HepG2 (cell line): Measurements from ENCODE around the gene ASXL1. TPM values are rescaled to one million over a fixed set of nuclear protein-coding genes. Genes with fewer than 3 reads are reported as not detected.

Source experiments
- MBNL3 ChIP-seq: fragments of 250-450 bp; sonication (Bioruptor Pico); conservative IDR thresholded peaks from 2 replicates; pipeline ENCODE4 v1.8.0; 2022; ENCODE audit warnings: mild to moderate bottlenecking, inconsistent platforms
- MIER3 ChIP-seq: IDR thresholded peaks from 2 replicates; pipeline ENCODE4 v1.6.1; 2016; ENCODE audit warnings: missing compliant biosample characterization, borderline replicate concordance
- MLLT10 ChIP-seq: sonication (generic); formaldehyde crosslinking; IDR thresholded peaks from 2 replicates; pipeline ENCODE4 v1.4.0; 2020; ENCODE audit warnings: missing genetic modification reagents
- NFKBIZ ChIP-seq: IDR thresholded peaks from 2 replicates; pipeline ENCODE4 v1.6.1; 2018; ENCODE audit warnings: missing genetic modification reagents, missing compliant biosample characterization
- NR1H2 ChIP-seq: sonication (generic); formaldehyde crosslinking; IDR thresholded peaks from 2 replicates; pipeline ENCODE4 v1.8.1; 2022; ENCODE audit warnings: low read depth, missing genetic modification reagents, borderline replicate concordance
- RAD21 ChIP-seq: fragments of 450-650 bp; formaldehyde crosslinking; IDR thresholded peaks from 2 replicates; pipeline ENCODE4 v1.5.0; 2020; ENCODE audit warnings: mild to moderate bottlenecking
- RBM39 ChIP-seq: fragments of 200-400 bp; formaldehyde crosslinking; IDR thresholded peaks from one replicate; pipeline ENCODE4 v1.6.1; 2018; ENCODE audit warnings: antibody characterized with exemption, mild to moderate bottlenecking, low read depth, low read length; ENCODE audit not compliant: poor library complexity, severe bottlenecking
- RCOR2 ChIP-seq: IDR thresholded peaks from 2 replicates; pipeline ENCODE4 v1.6.1; 2016; ENCODE audit warnings: missing biosample characterization, missing genetic modification reagents
- REPIN1 ChIP-seq: sonication (generic); formaldehyde crosslinking; IDR thresholded peaks from 2 replicates; pipeline ENCODE4 v1.8.0; 2022; ENCODE audit warnings: missing genetic modification reagents, low read depth, mild to moderate bottlenecking, borderline replicate concordance
- SMAD1 ChIP-seq: sonication (generic); formaldehyde crosslinking; IDR thresholded peaks from 2 replicates; pipeline ENCODE4 v1.4.0; 2020; ENCODE audit warnings: missing genetic modification reagents, low read depth, mild to moderate bottlenecking, borderline replicate concordance
- SP4 ChIP-seq: sonication (generic); formaldehyde crosslinking; IDR thresholded peaks from 2 replicates; pipeline ENCODE4 v1.8.1; 2023; ENCODE audit warnings: mild to moderate bottlenecking, missing genetic modification reagents
- STAT5B ChIP-seq: sonication (generic); formaldehyde crosslinking; IDR thresholded peaks from 2 replicates; pipeline ENCODE4 v1.4.0; 2020; ENCODE audit warnings: missing genetic modification reagents
- ZNF136 ChIP-seq: sonication (generic); formaldehyde crosslinking; IDR thresholded peaks from 2 replicates; pipeline ENCODE4 v1.8.1; 2022; ENCODE audit warnings: low read depth, mild to moderate bottlenecking, moderate library complexity, missing genetic modification reagents
- ZNF766 ChIP-seq: sonication (generic); formaldehyde crosslinking; IDR thresholded peaks from 2 replicates; pipeline ENCODE4 v1.5.0; 2020; ENCODE audit warnings: missing genetic modification reagents, borderline replicate concordance
- polyA plus RNA-seq, 8 experiments: library from polyadenylated mRNA; depleted of rRNA in 3 of 8; stranded (reverse) in 7 of 8; unstranded in 1 of 8; fragments of >200 nt; fragmentation: Illumina TruSeq in 4 of 8; extraction: Trizol in 4 of 8; gene quantifications; 2 replicates each; pipeline versions ENCODE4 v1.2.1 to v1.2.3, GENCODE V29; 2011 to 2016; ENCODE audit warnings: low read depth in 4 of 8, missing spikeins in 1 of 8, mixed read lengths in 1 of 8; ENCODE audit not compliant: insufficient read depth in 1 of 8
- total RNA-seq, 5 experiments: library from RNA; depleted of rRNA; stranded (reverse); fragments of >200 nt; fragmentation: Illumina TruSeq; extraction: Trizol; gene quantifications; 2 replicates each; pipeline ENCODE4 v1.2.3, GENCODE V29; 2016; ENCODE audit warnings: low read depth in 1 of 5
- TF ChIP-seq, protein P1 (sequence below): sonication (generic); formaldehyde crosslinking; IDR thresholded peaks from 2 replicates; pipeline ENCODE4 v1.9.0; 2022; ENCODE audit warnings: low read depth, missing genetic modification reagents
- TF ChIP-seq, protein P2 (sequence below): sonication (generic); formaldehyde crosslinking; IDR thresholded peaks from 2 replicates; pipeline ENCODE4 v1.5.0; 2020; ENCODE audit warnings: mild to moderate bottlenecking, missing genetic modification reagents
- TF ChIP-seq, protein P3 (sequence below): sonication (generic); formaldehyde crosslinking; IDR thresholded peaks from 2 replicates; pipeline ENCODE4 v1.9.0; 2022; ENCODE audit warnings: missing genetic modification reagents, mild to moderate bottlenecking, borderline replicate concordance
- TF ChIP-seq, protein P4 (sequence below): IDR thresholded peaks from 2 replicates; pipeline ENCODE4 v1.6.1; 2016; ENCODE audit warnings: low read depth, control low read depth
- TF ChIP-seq, protein P5 (sequence below): sonication (generic); formaldehyde crosslinking; IDR thresholded peaks from 2 replicates; pipeline ENCODE4 v1.4.0; 2020; ENCODE audit warnings: mild to moderate bottlenecking, low read depth, missing genetic modification reagents
- TF ChIP-seq, protein P6 (sequence below): sonication (generic); formaldehyde crosslinking; conservative IDR thresholded peaks from 2 replicates; pipeline ENCODE4 v1.8.0; 2022; ENCODE audit warnings: missing genetic modification reagents

ASXL1 gene
- total and polyA plus RNA-seq, 2 of the 13 experiments (the other 11 are each of a cell fraction or from before 2014, with no cell fraction given), result 62.1 to 74.8 TPM

DNA sequence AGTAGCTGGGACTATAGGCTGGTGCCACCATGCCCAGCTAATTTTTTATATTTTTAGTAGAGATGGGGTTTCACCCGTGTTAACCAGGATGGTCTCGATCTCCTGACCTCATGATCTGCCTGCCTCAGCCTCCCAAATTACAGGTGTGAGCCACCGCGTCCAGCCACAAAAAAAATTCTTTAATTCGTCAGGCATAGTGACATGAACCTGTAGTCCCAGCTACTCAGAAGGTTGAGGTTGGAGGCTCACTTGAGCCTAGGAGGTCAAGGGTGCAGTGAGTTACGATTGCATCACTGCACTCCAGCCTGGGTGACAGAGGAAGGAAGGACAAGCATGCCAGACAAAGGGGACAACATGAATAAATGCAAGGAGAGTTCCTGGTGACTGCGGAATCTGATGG is 19.5 kb upstream of the ASXL1 start (continued):
- TF ChIP-seq NR1H2 (CRISPR knock-in tag) (no peak), RCOR2 (CRISPR knock-in tag) (peak; percentile 39; the same call in 1 of the 2 replicates), RBM39 (no peak), ZNF136 (CRISPR knock-in tag) (no peak), SP4 (no peak; the same call in 1 of the 2 replicates), MBNL3 (CRISPR knock-in tag) (no peak), STAT5B (CRISPR knock-in tag) (no peak), SMAD1 (no peak), NFKBIZ (CRISPR knock-in tag) (no peak), ZNF766 (CRISPR knock-in tag) (no peak), MIER3 (CRISPR knock-in tag) (peak; percentile 86), REPIN1 (0 out of 2 replicates have a peak, but pooled peaks have one; percentile 36), RAD21 (no peak), MLLT10 (CRISPR knock-in tag) (no peak)
- TF ChIP-seq, protein P1, sequence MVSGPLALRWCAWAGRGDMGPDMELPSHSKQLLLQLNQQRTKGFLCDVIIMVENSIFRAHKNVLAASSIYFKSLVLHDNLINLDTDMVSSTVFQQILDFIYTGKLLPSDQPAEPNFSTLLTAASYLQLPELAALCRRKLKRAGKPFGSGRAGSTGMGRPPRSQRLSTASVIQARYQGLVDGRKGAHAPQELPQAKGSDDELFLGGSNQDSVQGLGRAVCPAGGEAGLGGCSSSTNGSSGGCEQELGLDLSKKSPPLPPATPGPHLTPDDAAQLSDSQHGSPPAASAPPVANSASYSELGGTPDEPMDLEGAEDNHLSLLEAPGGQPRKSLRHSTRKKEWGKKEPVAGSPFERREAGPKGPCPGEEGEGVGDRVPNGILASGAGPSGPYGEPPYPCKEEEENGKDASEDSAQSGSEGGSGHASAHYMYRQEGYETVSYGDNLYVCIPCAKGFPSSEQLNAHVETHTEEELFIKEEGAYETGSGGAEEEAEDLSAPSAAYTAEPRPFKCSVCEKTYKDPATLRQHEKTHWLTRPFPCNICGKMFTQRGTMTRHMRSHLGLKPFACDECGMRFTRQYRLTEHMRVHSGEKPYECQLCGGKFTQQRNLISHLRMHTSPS (CRISPR knock-in tag), result no peak
- TF ChIP-seq, protein P2, sequence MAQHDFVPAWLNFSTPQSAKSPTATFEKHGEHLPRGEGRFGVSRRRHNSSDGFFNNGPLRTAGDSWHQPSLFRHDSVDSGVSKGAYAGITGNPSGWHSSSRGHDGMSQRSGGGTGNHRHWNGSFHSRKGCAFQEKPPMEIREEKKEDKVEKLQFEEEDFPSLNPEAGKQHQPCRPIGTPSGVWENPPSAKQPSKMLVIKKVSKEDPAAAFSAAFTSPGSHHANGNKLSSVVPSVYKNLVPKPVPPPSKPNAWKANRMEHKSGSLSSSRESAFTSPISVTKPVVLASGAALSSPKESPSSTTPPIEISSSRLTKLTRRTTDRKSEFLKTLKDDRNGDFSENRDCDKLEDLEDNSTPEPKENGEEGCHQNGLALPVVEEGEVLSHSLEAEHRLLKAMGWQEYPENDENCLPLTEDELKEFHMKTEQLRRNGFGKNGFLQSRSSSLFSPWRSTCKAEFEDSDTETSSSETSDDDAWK (CRISPR knock-in tag), result no peak
- TF ChIP-seq, protein P3, sequence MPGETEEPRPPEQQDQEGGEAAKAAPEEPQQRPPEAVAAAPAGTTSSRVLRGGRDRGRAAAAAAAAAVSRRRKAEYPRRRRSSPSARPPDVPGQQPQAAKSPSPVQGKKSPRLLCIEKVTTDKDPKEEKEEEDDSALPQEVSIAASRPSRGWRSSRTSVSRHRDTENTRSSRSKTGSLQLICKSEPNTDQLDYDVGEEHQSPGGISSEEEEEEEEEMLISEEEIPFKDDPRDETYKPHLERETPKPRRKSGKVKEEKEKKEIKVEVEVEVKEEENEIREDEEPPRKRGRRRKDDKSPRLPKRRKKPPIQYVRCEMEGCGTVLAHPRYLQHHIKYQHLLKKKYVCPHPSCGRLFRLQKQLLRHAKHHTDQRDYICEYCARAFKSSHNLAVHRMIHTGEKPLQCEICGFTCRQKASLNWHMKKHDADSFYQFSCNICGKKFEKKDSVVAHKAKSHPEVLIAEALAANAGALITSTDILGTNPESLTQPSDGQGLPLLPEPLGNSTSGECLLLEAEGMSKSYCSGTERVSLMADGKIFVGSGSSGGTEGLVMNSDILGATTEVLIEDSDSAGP (CRISPR knock-in tag), result peak; percentile 47
- TF ChIP-seq, protein P4, sequence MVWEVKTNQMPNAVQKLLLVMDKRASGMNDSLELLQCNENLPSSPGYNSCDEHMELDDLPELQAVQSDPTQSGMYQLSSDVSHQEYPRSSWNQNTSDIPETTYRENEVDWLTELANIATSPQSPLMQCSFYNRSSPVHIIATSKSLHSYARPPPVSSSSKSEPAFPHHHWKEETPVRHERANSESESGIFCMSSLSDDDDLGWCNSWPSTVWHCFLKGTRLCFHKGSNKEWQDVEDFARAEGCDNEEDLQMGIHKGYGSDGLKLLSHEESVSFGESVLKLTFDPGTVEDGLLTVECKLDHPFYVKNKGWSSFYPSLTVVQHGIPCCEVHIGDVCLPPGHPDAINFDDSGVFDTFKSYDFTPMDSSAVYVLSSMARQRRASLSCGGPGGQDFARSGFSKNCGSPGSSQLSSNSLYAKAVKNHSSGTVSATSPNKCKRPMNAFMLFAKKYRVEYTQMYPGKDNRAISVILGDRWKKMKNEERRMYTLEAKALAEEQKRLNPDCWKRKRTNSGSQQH (CRISPR knock-in tag), result no peak; the same call in 1 of the 2 replicates
- TF ChIP-seq, protein P5, sequence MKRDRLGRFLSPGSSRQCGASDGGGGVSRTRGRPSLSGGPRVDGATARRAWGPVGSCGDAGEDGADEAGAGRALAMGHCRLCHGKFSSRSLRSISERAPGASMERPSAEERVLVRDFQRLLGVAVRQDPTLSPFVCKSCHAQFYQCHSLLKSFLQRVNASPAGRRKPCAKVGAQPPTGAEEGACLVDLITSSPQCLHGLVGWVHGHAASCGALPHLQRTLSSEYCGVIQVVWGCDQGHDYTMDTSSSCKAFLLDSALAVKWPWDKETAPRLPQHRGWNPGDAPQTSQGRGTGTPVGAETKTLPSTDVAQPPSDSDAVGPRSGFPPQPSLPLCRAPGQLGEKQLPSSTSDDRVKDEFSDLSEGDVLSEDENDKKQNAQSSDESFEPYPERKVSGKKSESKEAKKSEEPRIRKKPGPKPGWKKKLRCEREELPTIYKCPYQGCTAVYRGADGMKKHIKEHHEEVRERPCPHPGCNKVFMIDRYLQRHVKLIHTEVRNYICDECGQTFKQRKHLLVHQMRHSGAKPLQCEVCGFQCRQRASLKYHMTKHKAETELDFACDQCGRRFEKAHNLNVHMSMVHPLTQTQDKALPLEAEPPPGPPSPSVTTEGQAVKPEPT, result no peak
- TF ChIP-seq, protein P6, sequence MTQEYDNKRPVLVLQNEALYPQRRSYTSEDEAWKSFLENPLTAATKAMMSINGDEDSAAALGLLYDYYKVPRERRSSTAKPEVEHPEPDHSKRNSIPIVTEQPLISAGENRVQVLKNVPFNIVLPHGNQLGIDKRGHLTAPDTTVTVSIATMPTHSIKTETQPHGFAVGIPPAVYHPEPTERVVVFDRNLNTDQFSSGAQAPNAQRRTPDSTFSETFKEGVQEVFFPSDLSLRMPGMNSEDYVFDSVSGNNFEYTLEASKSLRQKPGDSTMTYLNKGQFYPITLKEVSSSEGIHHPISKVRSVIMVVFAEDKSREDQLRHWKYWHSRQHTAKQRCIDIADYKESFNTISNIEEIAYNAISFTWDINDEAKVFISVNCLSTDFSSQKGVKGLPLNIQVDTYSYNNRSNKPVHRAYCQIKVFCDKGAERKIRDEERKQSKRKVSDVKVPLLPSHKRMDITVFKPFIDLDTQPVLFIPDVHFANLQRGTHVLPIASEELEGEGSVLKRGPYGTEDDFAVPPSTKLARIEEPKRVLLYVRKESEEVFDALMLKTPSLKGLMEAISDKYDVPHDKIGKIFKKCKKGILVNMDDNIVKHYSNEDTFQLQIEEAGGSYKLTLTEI (CRISPR knock-in tag), result no peak
